HUDEP-2 (cell line): ENCODE data around the gene ACADL.
A peak's percentile ranks its signal among the peaks of the same experiment; 100 is the strongest.
"Not testable (repeated sequence)": the region's sequence is repeated elsewhere in the genome, so short reads cannot be mapped to it uniquely, and the experiment has no call there.

Experiments
- DNase-seq, 76 experiments: peaks; one replicate each; lab custom pipeline; 2025; ENCODE audit not compliant: unreplicated experiment in 76 of 76; lab: John Stamatoyannopoulos, UW

ACADL gene

DNA sequence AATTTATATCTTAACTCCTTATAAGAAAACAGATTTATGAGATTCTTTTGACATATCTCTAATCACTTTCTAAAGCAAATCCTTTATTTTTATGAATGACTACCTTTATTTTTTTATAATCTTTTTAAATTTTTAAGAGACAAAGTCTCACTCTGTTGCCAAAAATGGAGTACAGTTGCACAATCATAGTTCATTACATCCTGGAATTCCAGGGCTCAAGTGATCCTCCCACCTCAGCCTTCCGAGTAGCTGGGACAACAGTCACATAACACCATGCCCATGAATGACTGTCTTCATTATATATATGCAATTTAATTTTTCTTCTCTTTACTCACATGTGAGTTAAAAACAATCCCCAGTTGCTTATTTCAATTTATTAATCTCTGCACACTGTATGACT lies 21.7 kb downstream of the ACADL start:
- no peak for DNase-seq

DNA sequence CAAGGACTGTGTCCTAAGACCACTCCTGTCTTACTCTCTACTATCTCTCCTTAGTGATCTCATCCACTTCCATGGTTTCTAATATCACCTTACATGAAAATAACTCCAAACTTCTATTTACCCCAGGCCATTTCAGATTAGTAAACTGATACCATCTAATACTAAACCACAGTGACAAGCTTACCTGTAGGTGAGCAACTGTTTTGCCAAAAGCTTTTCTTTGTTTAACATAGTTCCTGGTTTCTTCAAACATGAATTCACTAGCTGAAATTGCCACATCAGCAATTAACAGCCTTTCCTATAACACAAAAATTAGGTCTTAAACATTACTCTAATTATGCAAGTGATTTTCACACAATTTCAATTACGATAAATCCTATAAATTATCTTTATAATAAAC lies 22.1 kb downstream of the ACADL start:
- DNase-seq = no peak

DNA sequence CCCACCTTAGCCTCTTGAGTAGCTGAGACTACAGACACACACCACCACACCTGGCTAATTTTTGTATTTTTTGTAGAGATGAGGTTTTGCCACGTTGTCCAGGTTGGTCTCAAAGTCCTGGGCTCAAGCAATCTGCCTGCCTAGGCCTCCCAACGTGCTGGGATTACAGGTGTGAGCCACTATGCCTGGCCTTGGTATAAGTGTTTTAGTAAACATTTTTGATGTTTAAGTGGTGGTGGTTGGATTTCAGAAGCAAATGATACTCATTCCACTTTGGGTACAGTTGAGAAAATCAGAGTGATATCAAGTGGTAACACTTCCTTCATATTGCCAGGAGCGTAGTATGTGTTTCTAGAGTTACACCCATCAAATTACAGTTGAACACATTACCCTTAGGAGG lies 25.4 kb downstream of the ACADL start:
- no peak for DNase-seq

DNA sequence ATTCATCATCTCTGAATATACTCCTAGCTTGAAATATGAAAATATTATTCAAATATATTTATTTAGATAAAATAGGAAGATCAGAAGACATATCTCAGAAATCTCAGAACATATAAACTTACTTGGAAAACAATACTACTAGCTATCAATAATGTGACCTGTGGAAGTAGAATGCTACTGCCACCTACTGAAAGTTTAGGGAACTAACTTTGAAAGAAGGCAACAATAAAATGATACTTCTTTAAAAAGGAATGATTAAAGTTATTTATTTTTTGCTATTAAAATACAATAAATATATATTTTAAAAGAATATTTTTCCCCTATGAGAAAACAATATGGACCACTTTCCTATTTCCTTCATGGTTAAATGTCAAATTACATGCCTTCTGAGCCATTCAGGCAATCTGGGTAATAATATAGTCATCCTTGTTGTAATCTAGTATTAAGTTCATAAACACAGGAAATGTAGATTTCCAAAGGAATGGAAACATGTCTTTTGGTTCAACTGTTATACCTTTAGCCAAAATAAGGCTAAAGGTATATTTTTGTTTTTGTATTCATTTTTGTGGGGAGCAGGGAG lies 26.0 kb downstream of the ACADL start:
- DNase-seq = peak in 7 of 76 experiments; percentile 2 to 20 (median 7)

DNA sequence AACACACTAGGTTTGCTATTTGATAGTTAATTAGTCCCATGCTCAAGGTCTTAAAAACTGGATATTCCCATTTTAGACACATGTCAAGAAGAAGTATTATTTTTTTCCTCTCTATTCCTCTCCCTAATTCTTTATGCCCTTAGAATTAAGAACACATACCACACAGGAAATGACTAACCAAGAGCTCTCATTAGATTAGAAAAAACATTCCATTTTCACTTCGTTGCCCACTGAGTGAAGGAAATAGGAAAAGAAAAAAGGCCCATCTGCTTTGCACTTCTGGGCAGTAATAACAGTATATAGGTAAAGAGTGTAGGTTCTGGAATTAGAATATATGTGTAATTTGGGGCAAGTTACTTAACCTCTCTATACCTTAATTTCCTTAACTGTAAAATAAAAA lies 26.9 kb downstream of the ACADL start:
- no peak for DNase-seq

DNA sequence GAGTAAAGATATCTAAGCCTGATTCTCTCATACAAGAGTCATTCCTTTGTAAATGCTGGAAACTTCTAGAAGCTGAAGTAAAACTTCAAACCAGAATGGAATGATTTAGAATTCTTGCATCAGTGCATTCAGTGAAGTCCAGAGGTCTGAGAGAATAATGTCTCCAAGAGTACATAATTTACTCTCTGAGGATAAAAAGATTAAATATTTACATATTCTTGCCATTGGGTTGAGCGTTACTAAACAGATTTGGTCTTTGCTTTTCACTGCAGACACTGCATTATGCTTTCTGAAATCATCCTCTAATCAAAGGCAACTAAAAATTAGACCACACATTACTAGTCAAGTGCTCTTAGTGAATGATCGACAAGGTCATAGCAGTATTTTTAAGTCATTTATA lies 27.5 kb downstream of the ACADL start:
- no peak for DNase-seq

DNA sequence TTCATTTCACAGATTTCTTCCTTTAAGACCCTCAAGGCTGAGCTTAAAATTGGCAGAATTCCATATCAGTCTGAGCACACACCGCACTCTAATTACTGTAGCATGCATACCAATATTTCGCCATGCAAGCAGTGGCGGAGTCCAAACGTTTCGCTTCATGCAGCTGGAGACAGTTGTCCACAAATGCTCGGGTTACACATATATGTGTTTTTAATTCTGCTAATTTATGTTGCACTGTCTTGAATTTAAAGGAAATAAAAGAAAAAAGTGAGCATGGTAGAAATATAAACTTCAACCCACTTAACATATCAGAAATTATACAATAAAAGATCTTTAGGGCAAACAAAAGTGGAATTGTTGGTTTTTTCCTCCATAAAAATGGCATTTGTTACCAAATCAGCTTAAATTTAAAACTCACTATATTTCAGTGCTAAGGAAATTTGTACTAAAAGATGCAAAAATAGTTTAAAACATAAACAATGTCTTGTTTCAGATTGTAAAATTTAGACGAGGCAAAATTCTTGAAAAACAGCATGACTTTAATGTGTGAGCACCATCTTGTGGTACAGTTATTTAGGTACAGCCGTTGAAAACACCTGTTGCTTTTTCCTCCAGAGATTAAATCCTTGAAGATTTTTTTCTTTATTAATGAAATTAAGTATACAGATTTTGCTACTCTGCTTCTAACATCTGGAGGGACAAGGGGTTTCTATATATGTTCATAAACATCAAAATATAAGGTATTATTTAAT lies 30.0 kb downstream of the ACADL start:
- peak in 18 of 76 experiments; percentile 1 to 50 (median 13) for DNase-seq

DNA sequence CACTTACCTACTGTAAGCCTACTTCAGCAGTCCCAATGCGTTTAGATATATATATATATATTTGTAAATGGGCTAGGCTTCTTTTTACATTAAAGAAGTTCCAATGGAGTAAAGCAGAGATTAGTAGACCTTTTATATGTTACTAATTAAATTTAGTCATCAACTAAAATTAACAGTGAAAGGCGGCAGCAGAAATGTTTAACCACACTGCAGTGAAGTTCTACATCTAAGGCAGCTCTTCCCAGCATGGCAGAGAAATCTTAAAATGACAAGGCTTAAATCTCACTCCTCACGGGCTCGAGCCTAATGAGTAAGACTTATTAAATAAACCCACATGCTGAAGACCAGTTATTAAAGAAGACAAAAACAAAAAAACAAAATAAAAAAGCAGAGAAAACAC lies 34.9 kb downstream of the ACADL start:
- DNase-seq = no peak

DNA sequence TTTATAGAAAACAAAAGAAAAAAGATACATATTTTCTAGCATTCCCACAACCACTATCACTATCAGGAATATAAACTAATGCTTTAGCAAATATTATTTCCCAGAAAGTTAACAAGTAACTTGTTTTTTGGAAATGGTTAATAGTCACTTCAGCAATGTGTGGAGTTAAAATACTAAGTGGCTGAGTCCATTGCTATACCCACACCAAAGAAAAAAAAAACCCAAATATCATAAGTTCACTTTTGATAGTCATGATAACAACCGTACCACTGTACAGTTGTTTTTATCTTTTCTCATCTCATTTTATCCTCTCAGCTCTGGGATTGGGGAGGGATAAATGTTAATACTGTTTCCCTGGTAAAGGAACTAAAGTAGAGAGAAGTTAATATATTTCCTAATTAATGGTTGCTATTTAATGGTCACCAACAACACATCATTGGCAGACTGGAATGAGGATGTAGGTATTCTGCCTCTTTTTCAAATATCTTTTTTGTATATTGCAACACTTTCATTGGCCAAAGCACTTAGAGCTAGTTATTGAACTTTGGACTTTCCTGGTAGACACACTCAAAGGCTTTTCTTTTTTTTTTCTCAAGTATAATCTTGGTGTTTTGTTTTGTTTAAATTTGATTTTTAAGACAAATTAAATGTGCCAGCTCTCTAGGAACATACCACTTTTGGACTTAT lies 35.7 kb downstream of the ACADL start:
- no peak for DNase-seq

DNA sequence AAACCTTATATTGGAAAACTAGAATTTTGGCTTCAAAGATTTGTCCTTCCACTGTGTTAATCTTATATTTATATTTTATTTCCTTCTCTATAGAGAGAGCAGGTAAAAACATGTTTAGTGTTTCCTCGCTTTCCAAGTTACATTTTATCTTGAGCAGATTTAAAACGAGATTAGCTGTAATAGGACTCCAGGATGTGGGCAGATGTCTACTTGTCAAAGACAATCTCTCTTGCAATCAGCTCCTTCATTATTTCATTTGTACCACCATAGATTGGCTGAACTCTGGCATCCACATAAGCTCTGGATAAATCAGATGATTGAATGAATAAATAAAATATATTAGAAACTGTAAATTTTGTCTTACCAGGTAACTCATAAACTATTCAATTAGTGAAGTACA lies 36.5 kb downstream of the ACADL start:
- DNase-seq = no peak

DNA sequence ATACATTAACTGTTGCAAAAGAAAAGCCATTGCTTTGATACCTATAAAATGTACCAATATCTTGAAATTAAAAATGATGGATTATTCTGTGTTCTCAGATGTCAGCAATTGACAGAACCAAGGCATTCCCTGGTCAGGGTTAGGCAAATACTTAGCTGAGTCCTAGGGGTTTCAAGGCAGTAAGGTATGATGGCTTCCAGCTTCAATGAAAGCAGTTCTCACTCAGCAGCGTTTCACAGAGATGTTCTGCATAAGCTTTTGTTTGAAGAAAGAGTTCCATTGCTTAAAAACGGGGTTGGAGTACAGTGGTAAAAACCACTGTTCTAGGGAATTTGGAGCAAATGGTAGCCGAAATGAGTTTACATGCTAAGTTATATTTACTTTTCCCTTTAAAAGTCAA lies 37.1 kb downstream of the ACADL start:
- no peak for DNase-seq

DNA sequence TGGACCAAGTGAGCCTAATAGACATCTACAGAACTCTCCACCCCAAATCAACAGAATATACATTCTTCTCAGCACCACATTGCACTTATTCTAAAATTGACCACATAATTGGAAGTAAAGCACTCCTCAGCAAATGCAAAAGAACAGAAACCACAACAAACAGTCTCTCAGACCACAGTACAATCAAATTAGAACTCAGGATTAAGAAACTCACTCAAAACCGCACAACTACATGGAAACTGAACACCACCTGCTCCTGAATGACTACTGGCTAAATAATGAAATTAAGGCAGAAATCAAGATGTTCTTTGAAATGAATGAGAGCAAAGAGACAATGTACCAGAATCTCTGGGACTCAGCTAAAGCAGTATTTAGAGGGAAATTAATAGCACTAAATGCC lies 41.3 kb downstream of the ACADL start:
- DNase-seq = not testable (repeated sequence)

DNA sequence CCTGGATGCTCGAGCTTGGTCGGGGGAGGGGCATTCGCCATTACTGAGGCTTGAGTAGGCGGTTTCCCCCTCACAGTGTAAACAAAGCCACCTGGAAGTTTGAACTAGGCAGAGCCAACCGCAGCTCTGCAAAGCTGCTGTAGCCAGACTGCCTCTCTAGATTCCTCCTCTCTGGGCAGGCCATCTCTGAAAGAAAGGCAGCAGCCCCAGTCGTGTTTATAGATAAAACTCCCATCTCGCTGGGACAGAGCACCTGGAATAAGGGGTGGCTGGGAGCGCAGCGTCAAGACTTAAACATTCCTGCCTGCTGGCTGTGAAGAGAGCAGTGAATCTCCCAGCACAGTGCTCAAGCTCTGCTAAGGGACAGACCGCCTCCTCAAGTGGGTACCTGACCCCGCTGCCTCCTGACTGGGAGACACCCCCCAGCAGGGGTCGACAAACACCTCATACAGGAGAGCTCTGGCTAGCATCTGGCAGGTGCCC lies 43.6 kb downstream of the ACADL start:
- not testable (repeated sequence) for DNase-seq

DNA sequence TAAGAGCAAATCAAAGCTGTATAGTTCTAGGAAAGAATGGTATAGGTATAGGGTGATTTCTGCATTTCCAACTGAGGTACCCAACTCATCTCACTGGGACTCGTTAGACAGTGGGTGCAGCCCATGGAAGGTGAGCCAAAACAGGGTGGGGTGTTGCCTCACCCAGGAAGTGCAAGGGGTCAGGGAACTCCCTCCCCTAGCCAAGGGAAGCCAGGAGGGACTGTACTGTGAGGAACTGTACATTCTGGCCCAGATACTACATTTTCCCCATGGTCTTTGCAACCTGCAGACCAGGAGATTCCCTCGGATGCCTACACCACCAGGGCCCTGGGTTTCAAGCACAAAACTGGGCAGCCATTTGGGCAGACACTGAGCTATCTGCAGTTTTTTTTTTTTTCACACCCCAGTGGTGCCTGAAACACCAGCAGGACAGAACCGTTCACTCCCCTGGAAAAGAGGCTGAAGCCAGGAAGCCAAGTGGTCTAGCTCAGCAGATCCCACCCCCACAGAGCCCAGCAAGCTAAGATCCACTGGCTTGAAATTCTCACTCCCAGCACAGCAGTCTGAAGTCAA lies 44.1 kb downstream of the ACADL start:
- DNase-seq = not testable (repeated sequence)

DNA sequence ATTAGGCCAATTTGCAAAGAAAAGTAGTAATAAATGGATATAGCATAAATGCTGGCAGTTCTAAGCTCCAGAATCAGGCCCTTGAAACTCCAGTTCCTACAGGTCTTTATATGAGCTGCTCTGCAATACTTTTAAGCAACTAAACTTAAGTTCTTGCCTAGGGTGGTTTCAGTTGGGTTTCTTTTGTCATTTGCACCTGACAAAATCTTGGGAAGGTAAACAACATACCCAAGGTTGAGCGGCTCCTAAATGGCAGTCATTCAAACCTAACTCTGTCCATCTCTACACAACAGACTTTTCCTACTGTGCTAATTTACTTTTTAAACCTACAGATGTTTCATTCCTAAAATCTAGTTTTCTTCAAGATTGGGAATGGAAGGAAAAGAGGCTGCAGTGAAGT lies 44.8 kb downstream of the ACADL start:
- no peak for DNase-seq

DNA sequence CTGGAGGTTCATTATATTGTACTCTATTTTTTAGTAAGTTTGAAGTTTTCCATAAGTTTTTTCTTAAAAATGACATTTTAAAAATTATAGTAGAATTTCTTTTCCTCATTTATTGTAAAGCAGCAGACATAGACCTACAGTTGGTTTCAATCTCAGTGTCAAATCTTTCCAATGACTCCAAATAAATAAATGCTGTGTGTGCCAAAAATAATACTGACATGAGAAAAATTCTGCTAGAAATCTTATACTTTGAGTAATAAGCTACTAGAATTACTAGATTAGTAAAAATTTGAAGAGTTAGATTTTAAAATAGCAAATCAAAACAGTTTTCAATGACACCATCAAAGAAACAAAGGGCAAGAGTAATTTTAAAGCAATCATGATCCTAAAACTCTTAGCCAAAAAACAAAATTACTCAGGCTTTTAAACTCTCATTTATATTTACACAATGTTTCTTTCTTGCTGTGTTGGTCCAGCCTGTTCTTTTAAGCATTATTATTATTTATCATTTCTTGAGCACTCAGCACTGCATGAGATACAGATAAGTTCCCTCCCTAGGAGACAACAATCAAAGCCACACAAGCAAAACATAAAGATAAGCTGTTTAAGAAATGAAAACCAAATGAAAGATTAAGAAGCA lies 45.8 kb downstream of the ACADL start:
- DNase-seq = no peak

DNA sequence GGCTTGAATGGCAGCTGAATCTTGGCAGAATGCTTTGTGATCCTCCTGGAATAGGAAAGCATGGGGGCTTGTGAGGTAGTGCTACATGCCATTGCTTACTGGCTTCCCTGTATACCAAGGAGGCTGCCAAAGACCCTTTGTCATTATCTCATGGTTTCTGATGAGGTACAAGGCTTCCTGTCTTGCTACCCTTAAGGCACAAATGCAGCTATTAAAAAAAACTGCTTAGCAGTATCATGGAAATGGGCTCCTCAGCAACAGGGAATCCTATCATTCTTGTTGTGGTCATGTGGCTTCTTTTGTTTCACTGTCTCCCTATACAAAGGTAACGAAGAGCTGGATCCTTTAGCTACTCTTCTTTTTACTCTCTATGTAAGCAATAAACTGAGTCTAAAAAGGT lies 47.5 kb downstream of the ACADL start:
- DNase-seq = no peak

DNA sequence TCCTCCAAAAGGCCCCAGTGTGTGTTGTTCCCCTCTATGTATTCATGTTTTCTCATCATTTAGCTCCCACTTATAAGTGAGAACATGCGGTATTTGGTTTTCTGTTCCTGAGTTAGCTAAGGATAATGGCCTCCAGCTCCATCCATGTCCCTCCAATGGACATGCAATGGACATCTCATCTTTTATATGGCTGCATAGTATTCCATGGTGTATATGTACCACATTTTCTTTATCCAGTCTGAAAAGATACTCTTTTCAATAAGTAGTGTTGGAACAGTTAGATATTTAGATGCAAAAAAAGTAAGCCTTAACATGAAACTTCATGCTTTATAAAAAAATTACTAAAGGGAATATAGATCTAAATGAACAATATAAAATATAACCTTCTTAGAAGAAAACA lies 48.1 kb downstream of the ACADL start:
- DNase-seq = not testable (repeated sequence)

DNA sequence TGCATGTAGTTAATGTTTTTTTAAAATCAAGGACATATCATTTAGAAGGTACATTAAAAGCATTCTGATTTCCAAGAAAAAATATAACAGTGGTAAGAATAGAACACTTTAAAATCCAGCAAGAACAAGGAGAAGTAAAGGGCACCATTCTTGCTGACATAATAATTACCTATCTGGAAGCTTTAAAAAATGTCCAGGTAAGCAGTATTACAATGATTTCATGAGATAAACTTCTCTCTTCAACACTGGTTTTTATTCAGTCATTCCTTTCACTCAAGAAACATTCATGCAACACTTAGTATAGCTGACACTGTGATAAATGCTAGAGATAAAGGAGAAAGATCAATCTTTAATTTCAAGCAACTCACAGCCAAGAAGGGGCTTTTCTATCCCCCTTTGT lies 51.2 kb downstream of the ACADL start:
- no peak for DNase-seq

DNA sequence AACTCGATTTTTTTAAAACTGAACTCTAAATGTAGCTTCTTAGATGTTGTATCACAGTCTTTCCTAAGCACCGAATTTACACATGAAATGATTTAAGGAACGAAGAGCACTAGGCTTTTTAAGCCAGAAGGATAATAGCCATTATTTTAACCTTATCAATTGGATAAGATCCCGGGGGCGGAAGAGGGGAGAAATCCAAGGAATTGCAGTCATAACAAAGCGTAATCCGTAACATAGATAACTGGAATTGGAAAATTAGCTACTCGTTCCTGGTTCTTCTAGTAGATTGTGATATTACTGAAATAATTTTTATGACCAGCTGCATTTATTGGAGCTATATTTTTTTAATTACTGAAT lies 53.0 kb downstream of the ACADL start:
- DNase-seq = no peak
